ENCODE data around the gene KLF6.

The KLF6 gene

DNA sequence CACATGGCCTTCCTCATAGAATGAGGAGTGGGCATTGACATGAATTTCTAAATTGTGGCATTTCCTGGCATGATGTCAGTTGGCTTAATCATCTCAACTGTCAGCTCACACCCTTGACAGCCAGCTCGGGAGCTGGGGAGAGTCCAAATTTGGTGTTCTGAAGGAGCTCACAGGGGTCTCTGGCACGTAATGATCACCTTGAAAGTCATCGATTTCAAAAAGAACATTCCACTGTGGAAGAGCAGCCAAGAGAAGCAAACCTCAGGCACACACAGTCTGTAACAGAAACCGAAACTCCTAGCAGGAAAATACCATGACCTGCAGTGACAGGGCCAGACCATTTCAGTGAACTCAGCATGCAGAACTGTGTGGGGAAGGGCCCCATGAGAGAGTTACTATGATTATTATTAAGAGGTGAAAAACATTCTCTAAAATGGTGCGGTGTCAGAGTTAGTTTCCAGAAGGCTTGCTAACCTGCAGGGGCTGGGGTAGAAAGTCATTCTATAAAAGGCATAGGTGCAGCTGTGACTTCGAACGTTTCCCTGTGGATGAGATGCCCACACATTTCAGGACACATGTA is 26.4 kb upstream of the KLF6 start:
- DNase-seq (ENCODE audit: low read depth in 2 of 2, low spot score in 1 of 2) = no peak

DNA sequence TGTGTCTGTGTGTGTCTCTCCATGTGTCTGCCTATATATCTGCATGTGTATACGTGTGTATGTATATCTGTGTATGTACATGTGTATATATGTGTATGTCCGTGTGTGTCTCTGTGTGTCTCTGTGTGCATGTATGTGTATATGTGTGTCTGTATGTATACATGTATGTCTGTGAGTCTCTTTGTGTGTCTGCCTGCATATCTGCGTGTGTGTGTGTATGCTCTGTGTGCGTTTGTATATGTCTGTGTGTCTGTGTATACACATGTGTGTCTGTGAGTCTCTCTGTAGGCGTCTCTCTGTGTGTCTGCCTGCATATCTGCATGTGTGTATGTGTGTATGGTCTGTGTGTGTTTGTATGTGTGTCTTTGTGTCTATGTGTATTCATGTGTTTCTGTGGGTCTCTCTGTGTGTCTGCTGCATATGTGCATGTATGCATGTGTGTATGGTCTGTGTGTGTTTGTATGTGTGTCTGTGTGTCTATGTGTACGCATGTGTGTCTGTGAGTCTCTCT is 23.7 kb upstream of the KLF6 start:
- DNase-seq (ENCODE audit: low read depth in 2 of 2, low spot score in 1 of 2) = no peak

DNA sequence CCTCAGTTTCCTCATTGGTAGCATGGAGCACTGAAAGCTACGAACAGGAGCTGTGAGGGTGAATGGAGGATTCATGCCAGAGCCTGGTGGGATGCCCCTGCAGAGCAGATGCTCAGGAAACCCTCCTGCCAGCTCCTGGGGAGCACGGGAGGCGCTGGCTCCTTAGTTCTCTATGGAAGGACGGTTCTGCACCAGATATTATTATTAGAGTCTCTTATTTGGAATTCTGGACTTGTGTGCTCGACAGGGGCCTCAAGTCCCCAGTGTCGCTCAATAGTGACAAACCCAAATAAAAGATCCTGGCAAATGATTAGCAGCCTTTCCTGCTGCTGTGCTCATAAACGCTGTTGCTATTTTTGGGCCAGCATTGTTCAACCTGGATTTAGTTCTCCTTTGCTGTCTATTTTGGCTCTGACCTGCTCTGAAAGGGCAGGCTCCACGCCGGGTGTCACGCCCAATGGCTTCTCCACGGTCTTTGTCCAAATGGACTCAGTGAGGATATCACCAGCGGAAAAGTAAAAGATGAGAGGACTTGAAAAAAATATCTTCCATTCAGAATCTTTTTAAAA is 23.0 kb upstream of the KLF6 start:
- no peak for DNase-seq (ENCODE audit: low read depth in 2 of 2, low spot score in 1 of 2)

DNA sequence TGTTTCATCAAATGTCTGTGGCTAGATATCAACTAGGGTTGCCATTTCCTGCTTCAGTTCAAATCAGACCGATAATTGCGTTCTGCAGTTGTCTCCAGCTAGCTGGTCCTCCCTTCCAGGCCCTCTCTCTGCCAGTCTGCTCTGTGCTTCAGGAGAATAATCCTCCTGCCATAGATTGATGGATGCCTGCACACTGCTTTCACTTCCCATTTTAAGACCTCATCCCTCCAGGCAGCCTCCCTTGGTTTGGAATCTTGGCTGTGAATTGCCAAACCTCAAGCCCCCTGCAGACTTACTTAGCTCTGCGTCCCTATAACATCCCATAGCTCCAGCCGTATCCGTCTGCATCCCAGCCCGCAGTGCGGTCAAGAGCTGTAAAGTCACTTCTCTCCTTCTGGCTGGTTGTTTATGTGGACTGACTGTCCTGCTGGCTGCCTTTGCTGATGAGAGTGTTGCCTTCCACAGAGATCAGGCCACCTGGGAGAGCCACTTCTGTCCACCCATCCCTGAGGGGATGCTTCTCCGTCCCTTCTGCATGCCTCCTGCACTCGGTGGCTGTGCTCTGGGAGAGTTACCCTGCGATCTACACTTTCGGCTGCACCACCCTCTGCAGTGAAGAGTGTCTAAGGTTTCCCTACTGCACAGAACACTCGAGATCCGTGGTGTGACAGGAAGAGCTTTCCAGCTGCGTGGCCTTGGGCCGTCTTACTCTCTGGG is 22.4 kb upstream of the KLF6 start:
- no peak for DNase-seq (ENCODE audit: low read depth in 2 of 2, low spot score in 1 of 2)

DNA sequence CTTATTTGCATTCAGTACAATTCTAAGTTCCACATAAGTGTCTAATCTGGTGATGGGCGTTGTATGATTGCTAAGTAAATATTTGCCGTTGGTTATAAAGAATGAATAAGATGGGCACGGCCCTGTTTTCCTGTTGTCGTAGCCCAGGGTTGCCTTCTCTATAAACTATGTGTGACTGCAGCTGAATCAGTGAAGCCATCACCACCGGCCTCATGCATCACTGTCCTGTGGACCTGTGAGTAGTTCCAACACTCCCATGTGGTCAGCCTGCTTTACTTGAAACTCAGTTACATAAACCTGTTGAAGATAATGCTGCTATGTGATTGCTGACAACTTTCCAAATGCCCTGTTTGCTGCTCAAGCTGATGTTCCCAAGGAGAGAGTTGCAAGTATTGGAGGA is 21.6 kb upstream of the KLF6 start:
- DNase-seq (ENCODE audit: low read depth in 2 of 2, low spot score in 1 of 2) = no peak

DNA sequence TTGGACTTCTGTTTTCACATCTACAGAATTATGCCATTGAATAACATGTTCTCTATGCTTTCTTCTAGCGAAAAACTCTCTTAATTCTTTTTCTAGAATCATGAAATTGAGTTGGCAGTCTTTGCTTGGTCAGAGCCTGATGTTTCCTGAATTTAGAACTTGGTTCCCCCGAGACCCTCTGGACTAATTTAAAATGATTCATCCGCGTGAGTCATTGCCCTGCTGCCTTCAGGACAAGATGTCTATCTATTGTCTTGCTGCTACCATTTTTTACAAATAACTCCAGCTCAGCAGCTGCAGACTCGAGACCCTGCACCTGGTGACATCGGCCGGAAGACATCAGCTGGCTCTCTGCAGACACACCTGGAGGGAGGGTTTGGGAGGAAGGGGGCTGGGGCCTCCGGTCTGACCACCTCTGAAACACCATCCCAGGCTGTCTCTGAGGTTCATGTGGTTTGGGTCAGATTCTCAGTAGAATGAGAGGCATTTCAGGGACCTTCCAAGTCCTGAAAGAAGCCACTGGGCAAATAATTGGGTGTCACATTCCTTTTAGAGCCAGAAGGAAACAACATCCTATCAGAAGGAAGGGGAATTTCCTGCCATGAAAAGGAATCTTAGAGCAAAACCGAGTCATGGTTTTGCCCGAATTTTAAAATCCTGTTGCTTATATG is 20.9 kb upstream of the KLF6 start:
- DNase-seq (ENCODE audit: low read depth in 2 of 2, low spot score in 1 of 2) = no peak

DNA sequence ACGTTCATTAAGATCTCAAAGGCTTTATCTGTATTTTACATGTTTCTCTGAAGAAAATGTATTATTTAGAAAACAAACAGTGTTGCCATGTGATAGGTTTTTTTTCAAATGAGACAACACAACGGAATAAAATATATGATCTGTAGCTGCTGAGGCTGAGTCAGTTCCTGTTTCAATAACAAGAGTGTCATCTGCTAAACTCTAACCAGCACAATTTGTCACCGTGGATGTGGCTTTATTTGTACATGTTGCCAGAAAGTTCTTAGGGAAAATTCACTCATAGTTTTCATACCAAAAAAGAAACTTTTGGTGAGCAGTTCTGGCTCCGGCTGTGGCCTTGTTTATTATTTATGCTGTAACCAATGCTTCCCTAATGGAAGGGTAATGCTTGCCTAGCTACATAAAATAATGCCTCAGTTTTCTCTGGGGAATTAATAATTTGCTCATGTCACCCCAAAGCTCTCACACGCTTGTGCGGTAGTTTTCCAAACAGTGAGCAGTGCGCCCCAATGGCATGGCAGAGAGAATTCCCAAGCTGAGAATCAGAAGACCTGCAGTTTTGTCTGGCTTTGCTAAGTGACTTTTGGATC is 20.3 kb upstream of the KLF6 start:
- no peak for DNase-seq (ENCODE audit: low read depth in 2 of 2, low spot score in 1 of 2)

DNA sequence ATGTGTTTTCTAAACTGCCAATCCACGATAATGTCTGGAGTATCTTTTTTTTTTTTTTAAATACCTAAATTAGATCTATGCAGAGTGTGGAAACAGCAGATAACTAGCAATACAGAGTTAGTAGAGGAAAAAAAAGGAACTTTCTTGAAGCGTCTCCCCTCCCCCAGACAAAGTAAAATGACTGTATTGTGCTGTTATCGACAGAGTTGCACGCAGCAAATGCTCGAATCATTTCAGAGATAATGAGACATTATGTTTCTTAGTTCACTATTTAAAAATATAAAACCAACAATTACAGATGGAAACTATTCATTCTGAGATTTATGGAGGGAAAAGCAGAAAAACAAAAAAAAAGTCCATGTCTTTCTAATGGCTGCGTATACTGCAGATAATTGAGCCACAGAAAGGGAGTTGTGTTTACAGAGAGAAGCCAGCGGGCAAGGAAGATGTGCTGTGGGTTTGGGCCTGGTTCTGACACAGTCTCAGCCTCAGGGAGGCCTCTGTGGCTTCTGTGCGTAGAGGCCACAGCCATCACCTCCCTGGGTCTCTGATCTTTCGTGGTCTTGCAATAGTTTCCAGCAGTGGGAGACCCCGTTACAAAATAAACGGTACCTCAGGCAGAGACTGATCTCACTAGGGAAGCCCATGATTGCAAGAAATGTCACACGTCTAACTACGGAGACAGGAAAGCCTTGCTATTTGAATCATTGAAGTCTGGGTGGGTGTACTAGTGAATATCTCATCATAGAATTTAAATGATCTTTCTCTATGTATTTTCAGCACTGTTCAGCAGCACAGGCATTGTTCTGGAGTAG is 19.1 kb upstream of the KLF6 start:
- no peak for DNase-seq (ENCODE audit: low read depth in 2 of 2, low spot score in 1 of 2)

DNA sequence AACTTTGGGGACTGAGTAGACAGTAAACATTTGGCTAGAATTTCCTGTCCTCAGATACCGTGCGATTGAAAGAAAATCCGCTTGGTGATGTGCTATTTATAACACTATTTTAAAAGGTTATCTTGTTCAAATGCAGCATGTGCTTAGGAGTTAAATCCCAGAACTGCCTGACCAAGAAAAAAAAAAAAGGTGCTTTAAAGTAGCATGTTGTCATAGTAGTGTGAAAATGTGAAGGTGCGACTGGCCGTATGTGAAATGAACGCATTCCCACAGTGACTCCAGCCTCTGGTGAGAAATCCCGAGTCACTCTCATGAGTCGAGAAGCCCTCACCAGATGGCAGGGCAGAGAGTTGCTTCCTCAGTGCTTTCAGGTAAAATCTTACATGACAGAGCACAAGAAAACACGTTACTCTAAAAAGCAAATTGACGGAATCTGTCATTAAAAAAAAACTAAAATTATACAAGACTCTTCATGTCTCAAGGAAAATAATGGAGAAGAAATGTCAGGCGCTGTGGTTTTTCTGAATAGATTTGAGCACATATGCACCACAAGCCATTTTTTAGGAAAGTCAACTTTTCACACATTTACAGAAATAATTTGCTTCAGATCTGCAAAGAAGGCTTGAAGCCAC is 18.4 kb upstream of the KLF6 start:
- DNase-seq (ENCODE audit: low read depth in 2 of 2, low spot score in 1 of 2) = no peak

DNA sequence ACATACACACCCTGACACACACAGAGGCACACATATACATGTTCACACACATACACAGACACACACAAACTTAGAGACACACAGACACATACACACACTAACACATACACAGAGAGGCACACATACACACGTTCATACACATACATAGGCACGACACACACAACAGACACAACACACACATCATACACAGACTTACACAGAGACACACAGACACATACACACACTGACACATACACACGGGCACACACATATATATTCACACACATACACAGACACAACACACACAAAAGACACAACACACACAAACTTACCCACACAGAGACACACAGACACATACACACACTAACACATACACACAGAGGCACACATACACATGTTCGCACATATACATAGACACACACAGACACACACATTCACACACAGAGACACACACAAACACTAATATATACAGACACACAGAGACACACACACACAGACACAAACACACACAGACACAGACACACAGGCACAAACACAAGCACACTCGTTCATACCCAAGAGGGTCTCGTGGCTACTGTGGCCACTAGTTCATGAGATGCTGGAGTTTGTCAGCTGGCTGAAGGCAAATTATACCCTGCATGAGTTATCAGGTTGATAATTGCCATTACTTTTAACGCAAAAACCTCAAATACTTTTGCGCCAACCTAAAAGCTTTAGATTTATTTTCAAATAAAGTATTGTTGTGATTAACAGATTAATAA is 17.7 kb upstream of the KLF6 start:
- no peak for DNase-seq (ENCODE audit: low read depth in 2 of 2, low spot score in 1 of 2)

DNA sequence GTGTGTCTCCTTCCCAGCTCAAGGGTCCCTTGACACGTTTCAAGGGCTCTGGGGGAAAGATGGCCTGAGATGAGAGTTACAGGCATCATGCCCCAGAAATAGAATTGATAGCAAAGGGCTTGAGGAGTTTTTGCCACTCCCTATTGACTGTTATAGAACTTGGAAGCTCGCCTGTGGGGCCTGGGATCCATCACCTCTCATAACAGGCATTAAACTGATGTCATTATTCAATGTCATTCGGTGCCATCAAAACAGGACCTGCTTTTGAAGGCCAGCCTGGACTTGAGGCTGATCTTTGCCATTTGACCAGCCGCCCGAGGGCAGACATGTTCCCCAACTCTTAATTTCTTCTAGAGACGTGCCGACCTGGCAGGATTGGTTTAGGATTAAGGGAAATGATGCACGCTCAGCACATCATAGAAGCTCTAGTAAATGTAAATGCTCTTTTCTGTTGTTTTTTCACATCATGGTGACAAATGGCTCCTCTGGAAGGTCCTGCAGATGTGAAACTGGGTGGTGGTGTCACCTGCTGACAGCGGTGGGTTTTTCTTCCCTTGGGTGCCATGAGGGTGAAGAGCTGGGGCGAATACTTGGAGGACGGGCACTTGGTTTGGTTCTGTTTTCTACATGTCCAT is 16.7 kb upstream of the KLF6 start:
- no peak for DNase-seq (ENCODE audit: low read depth in 2 of 2, low spot score in 1 of 2)

DNA sequence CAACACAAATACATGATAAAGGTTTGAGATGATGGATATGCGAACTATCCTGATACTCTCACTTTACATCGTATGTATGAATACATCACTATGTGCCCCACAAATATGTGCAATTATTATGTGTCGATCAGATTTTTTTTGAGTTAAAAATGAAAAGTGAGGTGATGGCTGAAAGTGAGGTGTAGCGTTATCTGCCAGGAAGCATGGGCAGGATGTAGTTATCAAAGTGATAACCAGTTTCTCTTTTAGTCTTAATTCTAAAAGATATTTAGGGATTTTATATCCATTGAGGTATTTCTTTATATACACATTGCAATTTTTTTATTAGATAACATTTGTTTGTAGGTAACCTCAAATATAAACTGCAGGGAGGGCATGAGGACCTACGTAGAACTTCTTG is 15.6 kb upstream of the KLF6 start:
- DNase-seq (ENCODE audit: low read depth in 2 of 2, low spot score in 1 of 2) = no peak

DNA sequence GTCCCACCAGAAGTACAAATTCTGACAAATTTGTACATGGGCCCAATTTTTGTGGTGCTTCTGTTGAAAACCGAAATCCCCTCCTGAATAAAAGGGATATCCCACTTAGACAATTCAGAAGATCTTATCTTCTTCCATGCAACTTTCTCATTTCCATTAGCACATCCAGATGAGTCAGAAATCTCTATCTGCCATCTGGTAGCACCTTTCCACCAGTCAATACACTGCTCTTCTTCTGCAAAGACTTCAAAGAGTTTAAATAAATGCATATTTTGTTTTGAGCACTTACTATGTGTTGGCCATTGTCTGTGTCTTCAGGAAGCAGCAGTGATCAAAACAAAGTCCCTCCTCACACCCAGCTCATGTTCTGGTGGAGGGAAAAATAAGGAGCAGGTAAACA is 12.7 kb upstream of the KLF6 start:
- no peak for DNase-seq (ENCODE audit: low read depth in 2 of 2, low spot score in 1 of 2)

DNA sequence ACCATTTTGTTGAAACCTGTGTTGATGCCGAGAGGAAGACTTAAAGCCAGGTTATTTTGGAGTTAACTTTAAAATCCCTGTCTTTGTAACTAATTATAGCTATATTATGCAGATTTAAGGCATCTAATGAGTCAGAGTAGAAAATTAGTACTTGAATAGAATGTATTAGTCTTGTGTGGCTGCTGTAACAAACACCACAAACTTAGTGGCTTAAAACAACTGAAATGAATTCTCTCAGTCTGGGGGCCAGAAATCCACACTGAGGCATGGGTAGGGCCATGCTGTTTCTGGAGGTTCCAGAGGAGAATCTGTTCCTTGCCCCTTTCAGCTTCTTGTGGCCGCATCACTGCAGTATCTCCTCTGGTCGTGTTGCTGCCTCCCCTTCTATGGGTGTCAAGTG is 8.5 kb upstream of the KLF6 start:
- no peak for DNase-seq (ENCODE audit: low read depth in 2 of 2, low spot score in 1 of 2)

DNA sequence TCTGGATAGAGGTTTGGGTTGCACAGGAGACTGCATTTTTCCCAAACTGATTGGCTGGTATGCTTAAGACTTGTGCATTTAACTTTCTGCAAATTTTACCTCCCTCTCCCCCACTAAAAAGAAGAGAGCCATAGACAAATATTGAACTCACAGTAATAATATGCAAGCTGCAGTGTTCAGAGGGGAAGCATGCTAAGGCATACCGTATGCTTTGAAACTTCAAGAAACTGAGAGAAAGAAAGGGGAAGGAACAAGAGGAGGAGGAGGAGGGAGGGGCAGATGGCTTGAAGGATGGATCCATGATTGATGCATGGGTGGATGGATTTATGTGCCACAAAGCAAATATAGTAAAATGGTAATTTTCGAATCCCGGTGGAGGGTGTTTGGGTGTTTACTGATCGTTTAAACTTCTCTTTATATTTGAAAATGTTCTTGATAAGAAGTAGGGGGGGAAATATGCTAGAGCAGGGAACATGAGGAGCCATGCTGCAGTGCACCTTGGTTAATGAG is 7.8 kb upstream of the KLF6 start:
- no peak for DNase-seq (ENCODE audit: low read depth in 2 of 2, low spot score in 1 of 2)

DNA sequence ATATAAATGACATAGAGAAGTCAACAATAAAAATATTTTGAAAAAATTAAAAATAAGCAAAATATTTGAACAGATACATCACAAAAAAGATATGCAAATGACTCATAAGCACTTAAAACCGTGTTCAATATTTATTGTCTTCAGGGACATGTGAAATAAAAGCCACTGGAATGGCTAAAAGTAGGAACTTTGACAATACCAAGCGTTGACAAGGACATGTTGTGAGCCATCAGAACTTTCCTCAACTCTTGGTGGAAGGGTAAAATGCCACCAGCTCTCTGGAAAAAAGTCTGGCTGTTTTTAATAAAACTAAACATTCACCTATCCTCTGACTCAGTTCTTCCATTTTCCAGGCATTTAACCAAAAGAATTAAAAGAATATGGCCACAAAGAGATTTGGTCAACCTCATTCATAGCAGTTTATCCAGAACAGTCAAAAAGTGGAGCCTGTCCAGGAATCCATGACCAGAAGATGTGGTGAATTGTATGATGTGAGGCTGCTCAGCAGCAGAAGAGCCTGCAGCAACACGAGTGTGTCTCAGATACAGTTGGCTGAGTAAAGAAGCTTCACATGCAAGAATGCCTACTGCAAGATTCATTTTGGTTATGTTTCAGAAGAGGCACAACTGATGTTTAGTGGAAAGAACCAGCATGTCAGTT is 7.1 kb upstream of the KLF6 start:
- DNase-seq (ENCODE audit: low read depth in 2 of 2, low spot score in 1 of 2) = no peak

DNA sequence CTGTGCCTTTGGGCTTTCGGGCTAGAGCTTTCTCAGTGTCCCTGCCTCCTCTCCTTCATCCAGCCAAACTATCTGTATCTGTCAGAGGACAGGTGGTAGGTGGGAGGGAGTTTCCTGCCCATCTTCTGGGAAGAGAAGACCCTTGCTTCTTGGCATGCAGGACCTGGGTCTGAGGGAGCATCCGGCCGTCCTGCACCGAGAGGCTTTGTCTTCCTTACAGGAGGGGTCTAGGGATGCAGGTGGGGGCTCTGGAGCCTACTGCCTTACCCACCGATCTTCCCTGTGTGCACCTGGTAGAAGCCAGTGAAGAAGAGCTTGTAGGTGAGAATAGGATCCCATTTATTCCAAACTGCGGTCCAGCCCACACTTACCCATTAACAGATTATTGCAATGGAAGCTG is 5.8 kb upstream of the KLF6 start:
- no peak for DNase-seq (ENCODE audit: low read depth in 2 of 2, low spot score in 1 of 2)

DNA sequence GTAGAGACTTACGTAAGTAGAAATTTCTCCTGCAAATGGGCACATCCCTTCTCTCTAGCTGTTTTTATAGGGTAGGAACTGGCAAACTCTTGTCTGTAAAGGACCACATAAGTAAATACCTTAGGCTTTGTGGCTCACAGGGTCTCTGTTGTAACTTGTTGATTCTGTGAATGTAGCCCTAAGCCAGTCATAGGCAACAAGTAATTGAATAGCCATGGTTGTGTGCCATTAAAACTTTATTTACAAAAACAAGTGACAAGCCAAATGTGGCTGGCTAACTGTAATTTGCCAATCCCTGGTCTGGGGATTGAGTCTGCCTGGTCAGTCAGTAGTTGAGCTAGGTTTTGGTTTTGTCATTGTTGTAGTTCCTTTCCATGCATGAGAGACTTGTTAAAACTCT is 5.3 kb upstream of the KLF6 start:
- DNase-seq (ENCODE audit: low read depth in 2 of 2, low spot score in 1 of 2) = no peak

DNA sequence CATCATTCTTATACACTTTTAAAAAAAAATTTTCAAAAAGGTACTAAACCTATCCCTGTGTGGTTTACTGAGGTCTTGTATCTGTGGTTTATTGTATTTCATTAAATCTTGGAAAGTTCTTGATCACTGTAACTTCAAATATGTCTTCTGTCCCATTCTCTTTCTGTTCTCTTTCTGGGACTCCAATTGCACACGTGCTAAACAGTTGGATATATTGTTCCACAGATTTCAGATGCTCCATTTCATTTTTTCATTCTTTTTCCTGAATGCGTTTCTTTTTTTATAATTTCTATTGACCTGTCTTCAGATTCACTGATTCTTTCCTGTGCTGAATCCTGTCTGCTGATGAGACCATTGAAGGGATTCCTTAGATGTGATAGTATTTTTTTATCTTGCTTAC is 4.6 kb upstream of the KLF6 start:
- no peak for DNase-seq (ENCODE audit: low read depth in 2 of 2, low spot score in 1 of 2)
